Tibial nerve (tissue), 4 donors: ENCODE results near the gene MRPS10.

Source experiments
- EP300 ChIP-seq, 2 donors: sonication (generic); formaldehyde crosslinking; IDR thresholded peaks; one replicate each; pipeline ENCODE4 v1.6.1; 2017; ENCODE audit warnings: antibody characterized with exemption in 2 of 2, mild to moderate bottlenecking in 1 of 2
- TF ChIP-seq, protein P1 (sequence below), 5 experiments: fragments of 200-600 bp in 3 of 5; fragments of 450-650 bp in 2 of 5; sonication (generic) in 3 of 5; IDR thresholded peaks; one replicate each; pipeline ENCODE4 v1.5.1; 2016 to 2019; ENCODE audit warnings: antibody characterized with exemption in 5 of 5, mild to moderate bottlenecking in 3 of 5, moderate library complexity in 2 of 5

DNA sequence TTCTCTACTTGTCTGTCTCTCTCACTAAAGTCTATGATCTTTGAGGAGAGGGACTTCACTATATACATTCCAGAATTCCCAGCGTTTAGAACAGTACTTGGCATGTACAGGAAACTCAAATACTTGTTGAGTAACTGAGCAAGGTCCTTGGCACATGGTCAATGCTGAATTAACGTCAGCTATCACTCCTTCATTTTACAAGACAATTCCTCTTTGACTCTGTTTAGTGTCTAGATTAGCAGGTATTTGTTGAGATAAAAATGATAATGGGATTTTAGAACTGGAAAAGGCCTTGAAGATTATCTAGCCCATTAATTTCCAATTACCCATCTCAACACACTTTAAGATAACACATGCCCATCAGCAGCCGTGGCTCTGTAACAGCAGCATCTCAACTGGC, 16.3 kb downstream of the MRPS10 start:
- TF ChIP-seq EP300 (IDR thresholded peaks at IDR 0.05): no peak
- TF ChIP-seq, protein P1, sequence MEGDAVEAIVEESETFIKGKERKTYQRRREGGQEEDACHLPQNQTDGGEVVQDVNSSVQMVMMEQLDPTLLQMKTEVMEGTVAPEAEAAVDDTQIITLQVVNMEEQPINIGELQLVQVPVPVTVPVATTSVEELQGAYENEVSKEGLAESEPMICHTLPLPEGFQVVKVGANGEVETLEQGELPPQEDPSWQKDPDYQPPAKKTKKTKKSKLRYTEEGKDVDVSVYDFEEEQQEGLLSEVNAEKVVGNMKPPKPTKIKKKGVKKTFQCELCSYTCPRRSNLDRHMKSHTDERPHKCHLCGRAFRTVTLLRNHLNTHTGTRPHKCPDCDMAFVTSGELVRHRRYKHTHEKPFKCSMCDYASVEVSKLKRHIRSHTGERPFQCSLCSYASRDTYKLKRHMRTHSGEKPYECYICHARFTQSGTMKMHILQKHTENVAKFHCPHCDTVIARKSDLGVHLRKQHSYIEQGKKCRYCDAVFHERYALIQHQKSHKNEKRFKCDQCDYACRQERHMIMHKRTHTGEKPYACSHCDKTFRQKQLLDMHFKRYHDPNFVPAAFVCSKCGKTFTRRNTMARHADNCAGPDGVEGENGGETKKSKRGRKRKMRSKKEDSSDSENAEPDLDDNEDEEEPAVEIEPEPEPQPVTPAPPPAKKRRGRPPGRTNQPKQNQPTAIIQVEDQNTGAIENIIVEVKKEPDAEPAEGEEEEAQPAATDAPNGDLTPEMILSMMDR (IDR thresholded peaks at IDR 0.05): no peak
